NB4 (cell line): ENCODE results near the gene NLRP6.

Experiments used
- DNase-seq: peaks from one replicate; pipeline ENCODE4 v3.0.0; 2010; ENCODE audit warnings: low read depth
- H3K4me3 ChIP-seq: one replicate; pipeline ENCODE4 v1.5.1; 2011; ENCODE audit warnings: mild to moderate bottlenecking, low read depth, low read length, moderate library complexity
- MYC ChIP-seq: IDR thresholded peaks from 2 replicates; pipeline ENCODE4 v1.6.1; 2011; ENCODE audit warnings: low read depth, low read length
- POLR2A ChIP-seq: IDR thresholded peaks from 2 replicates; pipeline ENCODE4 v1.6.1; 2011; ENCODE audit warnings: mild to moderate bottlenecking; ENCODE audit not compliant: insufficient read length; ENCODE audit errors: extremely low read depth
- TF ChIP-seq, protein P1 (sequence below): IDR thresholded peaks from 2 replicates; pipeline ENCODE4 v1.6.1; 2011; ENCODE audit warnings: low read depth, low read length
- TF ChIP-seq, protein P2 (sequence below): IDR thresholded peaks from one replicate; pipeline ENCODE4 v1.5.1; 2012; ENCODE audit warnings: low read depth, low read length

NLRP6 gene

DNA sequence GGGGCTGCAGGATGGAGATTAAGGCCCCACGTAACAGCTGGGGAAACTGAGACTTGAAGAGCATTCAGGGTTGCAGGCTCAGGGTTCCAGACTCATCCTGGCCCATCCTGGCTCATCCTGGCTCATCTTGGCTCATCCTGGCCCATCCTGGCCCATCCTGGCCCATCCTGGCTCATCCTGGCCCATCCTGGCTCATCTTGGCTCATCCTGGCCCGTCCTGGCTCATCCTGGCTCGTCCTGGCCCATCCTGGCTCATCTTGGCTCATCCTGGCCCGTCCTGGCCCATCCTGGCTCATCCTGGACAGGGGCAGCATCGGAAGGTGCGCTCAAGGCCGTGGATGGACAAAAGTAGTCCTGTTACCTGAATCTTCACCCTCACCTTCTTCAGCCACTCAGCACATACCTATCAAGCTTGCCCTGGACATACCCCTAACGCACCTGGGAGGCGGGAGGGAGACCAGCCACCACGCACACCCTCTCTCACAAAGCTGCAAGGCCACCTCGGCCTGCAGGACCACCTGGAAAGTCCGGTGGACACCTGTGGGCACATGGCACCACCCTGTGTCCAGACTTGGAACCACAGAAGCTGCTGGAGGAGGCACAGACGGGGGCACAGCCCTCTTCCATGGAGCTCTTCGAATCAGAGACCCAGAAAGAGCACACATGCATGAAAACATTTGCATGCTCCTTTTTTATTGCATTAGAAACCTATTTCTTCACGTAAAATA, 20.3 kb upstream of the NLRP6 start:
- TF ChIP-seq, protein P1, sequence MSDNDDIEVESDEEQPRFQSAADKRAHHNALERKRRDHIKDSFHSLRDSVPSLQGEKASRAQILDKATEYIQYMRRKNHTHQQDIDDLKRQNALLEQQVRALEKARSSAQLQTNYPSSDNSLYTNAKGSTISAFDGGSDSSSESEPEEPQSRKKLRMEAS, result no peak
- TF ChIP-seq POLR2A (no peak), MYC (no peak)
- TF ChIP-seq, protein P2, sequence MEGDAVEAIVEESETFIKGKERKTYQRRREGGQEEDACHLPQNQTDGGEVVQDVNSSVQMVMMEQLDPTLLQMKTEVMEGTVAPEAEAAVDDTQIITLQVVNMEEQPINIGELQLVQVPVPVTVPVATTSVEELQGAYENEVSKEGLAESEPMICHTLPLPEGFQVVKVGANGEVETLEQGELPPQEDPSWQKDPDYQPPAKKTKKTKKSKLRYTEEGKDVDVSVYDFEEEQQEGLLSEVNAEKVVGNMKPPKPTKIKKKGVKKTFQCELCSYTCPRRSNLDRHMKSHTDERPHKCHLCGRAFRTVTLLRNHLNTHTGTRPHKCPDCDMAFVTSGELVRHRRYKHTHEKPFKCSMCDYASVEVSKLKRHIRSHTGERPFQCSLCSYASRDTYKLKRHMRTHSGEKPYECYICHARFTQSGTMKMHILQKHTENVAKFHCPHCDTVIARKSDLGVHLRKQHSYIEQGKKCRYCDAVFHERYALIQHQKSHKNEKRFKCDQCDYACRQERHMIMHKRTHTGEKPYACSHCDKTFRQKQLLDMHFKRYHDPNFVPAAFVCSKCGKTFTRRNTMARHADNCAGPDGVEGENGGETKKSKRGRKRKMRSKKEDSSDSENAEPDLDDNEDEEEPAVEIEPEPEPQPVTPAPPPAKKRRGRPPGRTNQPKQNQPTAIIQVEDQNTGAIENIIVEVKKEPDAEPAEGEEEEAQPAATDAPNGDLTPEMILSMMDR, result no peak
- H3K4me3 ChIP-seq, result no peak overlapping the region
- DNase-seq, result peak; percentile 22

DNA sequence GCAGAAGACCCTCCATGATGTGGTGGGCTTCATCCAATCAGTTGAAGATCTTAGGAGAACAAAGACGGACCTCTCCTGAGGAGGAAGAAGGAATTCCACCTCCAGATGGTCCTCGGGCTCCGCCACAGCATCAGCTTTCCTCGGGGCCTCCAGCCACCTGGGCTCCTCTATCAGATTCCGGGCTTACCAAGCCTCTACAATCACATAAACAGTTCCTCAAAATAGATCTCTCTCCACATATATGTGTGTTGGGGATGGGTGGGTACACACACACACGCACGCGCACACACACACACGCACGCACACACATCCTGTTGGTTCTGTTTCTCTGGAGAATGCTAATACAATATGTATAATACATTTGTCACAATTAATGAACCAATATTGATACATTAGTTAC, 18.8 kb upstream of the NLRP6 start:
- no peak for DNase-seq
- no peak overlapping the region for H3K4me3 ChIP-seq
- TF ChIP-seq, protein P2, result no peak
- TF ChIP-seq, protein P1, result no peak
- TF ChIP-seq POLR2A (no peak), MYC (no peak)

DNA sequence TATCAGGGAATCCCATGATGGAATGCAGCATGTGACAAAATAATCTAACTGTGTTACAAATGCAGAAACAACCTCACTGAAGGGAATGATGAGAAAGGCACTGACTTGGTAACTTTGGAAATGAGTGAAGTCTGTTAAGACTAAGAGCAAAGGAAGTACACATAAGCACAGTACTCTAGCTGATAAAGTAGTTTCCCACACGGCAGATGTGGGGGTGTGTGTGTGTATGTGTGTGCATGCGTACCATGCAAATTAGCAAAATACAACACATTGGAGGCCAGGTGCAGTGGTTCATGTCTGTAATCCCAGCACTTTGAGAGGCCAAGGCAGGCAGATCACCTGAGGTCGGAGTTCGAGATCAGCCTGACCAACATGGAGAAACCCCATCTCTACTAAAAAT, 16.6 kb upstream of the NLRP6 start:
- no peak for DNase-seq
- TF ChIP-seq, protein P2, result no peak
- no peak for TF ChIP-seq MYC
- TF ChIP-seq POLR2A, result no peak
- TF ChIP-seq, protein P1, result no peak
- H3K4me3 ChIP-seq, result no peak overlapping the region

DNA sequence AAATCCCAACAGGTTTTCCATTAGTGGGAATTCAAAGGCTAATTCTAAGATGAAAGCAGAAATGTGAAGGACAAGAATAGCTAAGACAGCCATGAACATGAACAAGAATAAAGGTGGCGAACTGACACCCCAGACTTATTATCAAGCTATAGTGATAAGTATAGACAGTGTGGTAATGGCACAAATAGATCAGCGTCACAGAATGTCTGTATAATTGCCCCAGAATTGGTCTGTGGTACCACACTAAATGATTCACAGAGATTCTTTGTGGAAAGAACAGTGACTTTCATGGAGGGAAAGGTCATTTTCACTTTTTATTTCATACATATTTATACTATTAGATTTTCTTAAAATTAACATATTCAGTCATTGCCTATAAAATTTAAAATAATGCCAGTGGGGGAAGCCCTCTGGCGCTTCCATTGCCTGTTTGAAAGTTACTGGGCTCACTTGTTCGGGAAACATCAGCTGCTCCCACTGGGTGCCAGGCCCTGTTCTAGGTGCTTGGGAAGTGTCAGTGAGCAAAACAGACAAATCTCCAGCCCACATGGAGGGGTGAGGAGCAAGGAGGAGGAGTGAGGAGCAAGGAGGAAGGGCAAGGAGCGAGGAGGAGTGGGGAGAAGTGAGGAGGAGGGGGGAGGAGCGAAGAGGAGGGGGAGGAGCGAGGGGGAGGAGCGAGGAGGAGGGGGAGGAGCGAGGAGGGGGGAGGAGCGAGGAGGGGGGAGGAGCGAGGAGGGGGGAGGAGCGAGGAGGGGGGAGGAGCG, 11.3 kb upstream of the NLRP6 start:
- peak; percentile 54 for DNase-seq
- H3K4me3 ChIP-seq, result no peak overlapping the region
- TF ChIP-seq, protein P1, result no peak
- TF ChIP-seq POLR2A (no peak), MYC (no peak)
- TF ChIP-seq, protein P2, result no peak

DNA sequence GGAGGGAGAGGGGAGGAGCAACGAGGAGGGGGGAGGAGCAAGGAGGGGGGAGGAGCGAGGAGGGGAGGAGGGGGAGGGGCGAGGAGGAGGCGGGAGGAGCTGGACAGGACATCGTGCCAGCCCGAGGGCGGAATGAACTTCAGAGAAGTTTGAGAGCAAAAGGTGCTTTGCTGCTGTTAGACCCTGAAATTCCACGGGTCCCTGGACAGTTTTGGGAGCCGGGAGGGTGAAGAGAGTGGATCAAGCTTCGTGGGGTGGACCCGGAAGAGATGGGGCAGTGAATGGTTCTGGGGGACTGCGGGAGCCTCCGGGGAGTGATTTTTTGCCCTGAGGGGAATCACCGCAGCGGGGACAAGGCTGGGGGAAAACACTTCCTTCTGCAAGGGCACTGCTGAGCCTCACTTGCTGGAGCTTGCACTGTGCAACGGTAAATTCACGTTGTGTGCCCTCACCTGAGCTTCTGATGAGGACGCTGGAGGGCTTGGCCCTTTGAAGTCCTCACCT, 10.7 kb upstream of the NLRP6 start:
- DNase-seq, result peak; percentile 77
- TF ChIP-seq, protein P2, result no peak
- TF ChIP-seq, protein P1, result 0 out of 2 replicates have a peak, but pooled peaks have one; percentile 48
- TF ChIP-seq MYC, result no peak
- TF ChIP-seq POLR2A, result peak; percentile 55
- peak overlapping the region; percentile 76 for H3K4me3 ChIP-seq
